Thymus (tissue), 11 donors: ENCODE results near the gene LTBP2. TPM values are rescaled to one million over a fixed set of nuclear protein-coding genes. Genes with fewer than 3 reads are reported as not detected.

Experiments
- DNase-seq, 9 donors: peaks; one replicate each; pipeline ENCODE4 v3.0.0-alpha.2; 2013; ENCODE audit warnings: low spot score in 9 of 9, low read depth in 6 of 9, missing footprints in 1 of 9
- H3K27ac ChIP-seq, 2 donors: one replicate each; pipeline ENCODE4 v1.5.1; 2013; ENCODE audit warnings: control low read depth in 1 of 2, low read depth in 1 of 2, low read length in 1 of 2, mild to moderate bottlenecking in 1 of 2, moderate library complexity in 1 of 2
- H3K27me3 ChIP-seq, 2 donors: one replicate each; pipeline ENCODE4 v1.5.1; 2013; ENCODE audit warnings: low read length in 1 of 2; ENCODE audit not compliant: control insufficient read depth in 2 of 2, insufficient read depth in 1 of 2
- H3K36me3 ChIP-seq, 2 donors: one replicate each; pipeline ENCODE4 v1.5.1; 2013; ENCODE audit warnings: low read length in 1 of 2, mild to moderate bottlenecking in 1 of 2, moderate library complexity in 1 of 2; ENCODE audit not compliant: control insufficient read depth in 2 of 2, insufficient read depth in 2 of 2
- H3K4me1 ChIP-seq, 2 donors: one replicate each; pipeline ENCODE4 v1.5.1; 2013; ENCODE audit warnings: low read length in 2 of 2; ENCODE audit not compliant: control insufficient read depth in 2 of 2, insufficient read depth in 2 of 2
- H3K4me3 ChIP-seq, 2 donors: one replicate each; pipeline ENCODE4 v1.5.1; 2013; ENCODE audit warnings: low read length in 2 of 2, control low read depth in 1 of 2, mild to moderate bottlenecking in 1 of 2
- H3K9me3 ChIP-seq, 2 donors: one replicate each; pipeline ENCODE4 v1.5.1; 2013; ENCODE audit warnings: low read length in 1 of 2, mild to moderate bottlenecking in 1 of 2; ENCODE audit not compliant: control insufficient read depth in 2 of 2, insufficient read depth in 1 of 2
- WGBS: extraction: QIAGEN DNeasy Blood & Tissue Kit; methylation state at CpG from one replicate; pipeline ENCODE4 v1.1.7; 2013; 5-methylcytosine and 5-hydroxymethylcytosine counted together
- polyA plus RNA-seq: library from polyadenylated mRNA; stranded (reverse); fragments of 200-250 nt; gene quantifications from one replicate; pipeline ENCODE4 v1.2.3, GENCODE V29; 2013
- total RNA-seq: library from RNA; stranded (reverse); fragments of 120-200 nt; gene quantifications from one replicate; pipeline ENCODE4 v1.2.4, GENCODE V29; 2013
- donor health status: healthy.

LTBP2 gene
- total and polyA plus RNA-seq, 2 donors, result 2.6 to 2.9 TPM

- Histone ChIP-seq H3K4me3 (peak overlapping the region; percentile 72 to 78), H3K27ac (no peak overlapping the region), H3K36me3 (peaks cover 0 to 4% of the 10 kb centered on the region in 2 donors), H3K4me1 (peaks cover 15 to 20% of the 10 kb centered on the region in 2 donors), H3K27me3 (peaks cover 15 to 21% of the 10 kb centered on the region in 2 donors), H3K9me3 (no peaks in the 10 kb centered on the region)
- WGBS, result 4% methylated on average over 20 of the region's 20 CpGs
- peak in 1 of 9 donors; percentile 41 for DNase-seq
Measured at GRCh38 chr14:74491956-74492775, 119.9 kb downstream of the LTBP2 start.

GRCh38 chr14:74490486-74490885, 121.6 kb downstream of the LTBP2 start:
- H3K27ac ChIP-seq, result no peak overlapping the region
- H3K4me3 ChIP-seq, result no peak overlapping the region
- 79% methylated on average over 1 of the region's 1 CpG for WGBS

GRCh38 chr14:74488786-74489397, 123.1 kb downstream of the LTBP2 start:
- H3K27me3 ChIP-seq, result peaks cover 15 to 21% of the 10 kb centered on the region in 2 donors
- no peak overlapping the region for H3K4me3 ChIP-seq
- H3K9me3 ChIP-seq, result no peaks in the 10 kb centered on the region
- H3K4me1 ChIP-seq, result peaks cover 9 to 13% of the 10 kb centered on the region in 2 donors
- no peak for DNase-seq
- H3K36me3 ChIP-seq, result peaks cover 2 to 3% of the 10 kb centered on the region in 2 donors
- no peak overlapping the region for H3K27ac ChIP-seq

More at GRCh38 chr14:74490486-74490885, 121.6 kb downstream of the LTBP2 start:
- Histone ChIP-seq H3K9me3 (no peaks in the 10 kb centered on the region), H3K4me1 (peaks cover 15 to 20% of the 10 kb centered on the region in 2 donors), H3K27me3 (peaks cover 15 to 21% of the 10 kb centered on the region in 2 donors), H3K36me3 (peaks cover 0 to 2% of the 10 kb centered on the region in 2 donors)
- DNase-seq, result no peak

- no peak for DNase-seq
- Histone ChIP-seq H3K4me1 (no peaks in the 10 kb centered on the region), H3K9me3 (no peaks in the 10 kb centered on the region), H3K27ac (no peak overlapping the region), H3K27me3 (peaks cover under 1 to 2% of the 10 kb centered on the region in 2 donors), H3K36me3 (peaks cover 2 to 7% of the 10 kb centered on the region in 2 donors), H3K4me3 (no peak overlapping the region)
- 95% methylated on average over 3 of the region's 3 CpGs for WGBS
Measured at GRCh38 chr14:74486164-74486563, 125.9 kb downstream of the LTBP2 start.

GRCh38 chr14:74483321-74483720, 128.7 kb downstream of the LTBP2 start:
- H3K27me3 ChIP-seq, result no peaks in the 10 kb centered on the region
- H3K4me1 ChIP-seq, result no peaks in the 10 kb centered on the region
- H3K4me3 ChIP-seq, result no peak overlapping the region
- no peak for DNase-seq
- H3K27ac ChIP-seq, result no peak overlapping the region
- peaks cover 2 to 7% of the 10 kb centered on the region in 2 donors for H3K36me3 ChIP-seq
- no peaks in the 10 kb centered on the region for H3K9me3 ChIP-seq

DNA sequence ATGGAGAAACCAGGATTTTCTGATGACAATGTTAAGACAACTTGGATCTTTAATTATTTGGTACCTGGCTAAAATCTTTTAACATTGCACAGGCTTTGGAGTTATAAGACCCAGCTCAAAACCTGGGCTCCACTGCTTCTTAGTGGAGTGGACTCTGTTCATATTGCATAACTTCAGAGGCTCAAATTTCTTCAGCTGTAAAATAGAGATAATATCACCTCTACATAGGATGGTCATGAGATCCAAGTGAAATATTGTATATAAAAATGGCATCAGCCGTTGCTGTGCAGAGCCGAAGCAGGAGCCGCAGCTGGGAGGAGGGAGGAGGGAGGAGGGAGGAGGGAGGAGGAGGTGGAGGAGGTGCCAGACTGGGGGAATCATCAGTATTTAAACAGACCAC, 129.5 kb downstream of the LTBP2 start:
- Histone ChIP-seq H3K9me3 (no peaks in the 10 kb centered on the region), H3K27me3 (no peaks in the 10 kb centered on the region), H3K4me1 (no peaks in the 10 kb centered on the region), H3K4me3 (no peak overlapping the region), H3K27ac (no peak overlapping the region), H3K36me3 (peaks cover 2 to 7% of the 10 kb centered on the region in 2 donors)
- no peak for DNase-seq
- 96% methylated on average over 3 of the region's 3 CpGs for WGBS

DNA sequence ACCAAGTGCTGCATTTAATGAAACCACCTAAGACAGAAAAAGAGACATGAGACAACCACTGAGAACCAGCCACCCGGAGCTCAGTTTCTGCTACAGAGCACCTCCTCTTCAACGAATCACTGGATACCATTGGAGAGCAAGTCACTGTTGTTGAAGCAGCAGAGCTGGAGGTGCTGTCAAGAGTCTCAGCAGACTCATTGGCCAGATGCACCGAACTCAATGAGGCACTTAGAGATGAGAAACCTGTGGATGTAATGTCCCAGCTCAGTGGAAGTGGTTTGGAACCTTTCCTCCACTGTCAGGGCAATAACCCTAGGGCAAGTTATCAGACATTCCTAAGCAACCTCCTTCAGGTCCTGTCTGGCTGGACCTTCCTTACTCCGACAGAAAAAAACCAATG, 132.0 kb downstream of the LTBP2 start:
- Histone ChIP-seq H3K27ac (no peak overlapping the region), H3K4me3 (no peak overlapping the region), H3K9me3 (no peaks in the 10 kb centered on the region), H3K4me1 (no peaks in the 10 kb centered on the region), H3K27me3 (no peaks in the 10 kb centered on the region), H3K36me3 (peaks cover 2 to 7% of the 10 kb centered on the region in 2 donors)
- DNase-seq, result no peak
- 94% methylated on average over 4 of the region's 4 CpGs for WGBS

DNA sequence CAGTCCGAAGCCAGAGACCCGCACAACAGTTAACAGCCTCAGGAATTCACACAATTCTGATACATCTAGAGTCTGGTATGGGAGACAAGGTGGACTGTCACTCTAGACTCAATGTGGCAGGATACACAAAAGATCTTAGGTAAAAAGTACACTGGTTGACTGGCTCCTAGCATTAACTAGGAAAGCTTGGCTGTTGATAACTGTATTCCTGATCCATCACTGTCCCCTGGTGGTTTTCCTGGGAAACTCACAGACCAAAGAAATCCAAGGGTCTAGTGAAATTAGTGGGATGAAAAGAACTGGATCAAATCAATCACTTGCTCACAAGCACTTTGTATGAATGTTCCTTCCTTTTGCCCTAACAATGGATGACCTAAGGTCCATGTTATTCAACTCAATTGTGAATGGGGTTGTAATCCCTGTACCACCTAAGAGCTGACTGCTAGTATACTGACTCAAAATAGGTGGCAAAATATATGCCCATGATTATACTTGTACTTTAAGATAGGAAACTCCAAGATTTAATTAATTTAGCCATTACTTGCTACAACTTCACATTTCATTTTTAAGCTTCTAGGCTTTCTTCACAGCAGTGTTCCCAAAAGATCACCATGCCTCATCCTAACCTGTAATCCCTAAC, 132.9 kb downstream of the LTBP2 start:
- Histone ChIP-seq H3K4me3 (no peak overlapping the region), H3K27ac (no peak overlapping the region), H3K36me3 (peaks cover under 1 to 4% of the 10 kb centered on the region in 2 donors), H3K27me3 (no peaks in the 10 kb centered on the region), H3K9me3 (no peaks in the 10 kb centered on the region), H3K4me1 (no peaks in the 10 kb centered on the region)
- no peak for DNase-seq
- 100% methylated on average over 2 of the region's 2 CpGs for WGBS

GRCh38 chr14:74476607-74477006, 135.4 kb downstream of the LTBP2 start:
- Histone ChIP-seq H3K9me3 (no peaks in the 10 kb centered on the region), H3K4me3 (no peak overlapping the region), H3K27ac (no peak overlapping the region), H3K4me1 (no peaks in the 10 kb centered on the region), H3K27me3 (no peaks in the 10 kb centered on the region), H3K36me3 (peaks cover 0 to under 1% of the 10 kb centered on the region in 2 donors)
- 97% methylated on average over 3 of the region's 3 CpGs for WGBS
- DNase-seq, result no peak
